ENCODE measurements around the gene SPECC1L.

DNA sequence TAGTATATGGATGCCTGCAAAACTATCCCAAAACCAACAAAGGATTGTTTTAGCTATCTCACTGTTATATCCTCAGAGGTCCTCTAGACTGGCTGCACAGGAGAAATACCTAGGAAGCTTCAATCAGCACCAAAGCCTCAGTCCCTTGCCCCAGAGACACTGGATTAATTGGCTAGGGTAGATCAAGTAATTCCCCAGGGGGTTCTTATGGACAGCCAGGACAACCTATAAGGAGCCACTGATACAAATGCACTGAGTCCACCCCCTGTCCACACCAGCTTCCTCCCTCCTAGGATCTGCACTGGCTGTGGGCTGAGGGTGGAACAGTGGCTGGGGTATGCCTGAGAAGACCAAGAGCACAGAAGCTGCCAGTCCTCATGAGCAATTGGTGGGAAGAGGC lies 173.0 kb downstream of the SPECC1L start:
- TF ChIP-seq, protein P1, sequence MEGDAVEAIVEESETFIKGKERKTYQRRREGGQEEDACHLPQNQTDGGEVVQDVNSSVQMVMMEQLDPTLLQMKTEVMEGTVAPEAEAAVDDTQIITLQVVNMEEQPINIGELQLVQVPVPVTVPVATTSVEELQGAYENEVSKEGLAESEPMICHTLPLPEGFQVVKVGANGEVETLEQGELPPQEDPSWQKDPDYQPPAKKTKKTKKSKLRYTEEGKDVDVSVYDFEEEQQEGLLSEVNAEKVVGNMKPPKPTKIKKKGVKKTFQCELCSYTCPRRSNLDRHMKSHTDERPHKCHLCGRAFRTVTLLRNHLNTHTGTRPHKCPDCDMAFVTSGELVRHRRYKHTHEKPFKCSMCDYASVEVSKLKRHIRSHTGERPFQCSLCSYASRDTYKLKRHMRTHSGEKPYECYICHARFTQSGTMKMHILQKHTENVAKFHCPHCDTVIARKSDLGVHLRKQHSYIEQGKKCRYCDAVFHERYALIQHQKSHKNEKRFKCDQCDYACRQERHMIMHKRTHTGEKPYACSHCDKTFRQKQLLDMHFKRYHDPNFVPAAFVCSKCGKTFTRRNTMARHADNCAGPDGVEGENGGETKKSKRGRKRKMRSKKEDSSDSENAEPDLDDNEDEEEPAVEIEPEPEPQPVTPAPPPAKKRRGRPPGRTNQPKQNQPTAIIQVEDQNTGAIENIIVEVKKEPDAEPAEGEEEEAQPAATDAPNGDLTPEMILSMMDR (IDR thresholded peaks at IDR 0.05; ENCODE audit: insufficient read depth, low read length, poor library complexity, severe bottlenecking) = no peak
- TF ChIP-seq EZH2phosphoT487 (conservative IDR thresholded peaks at IDR 0.05; ENCODE audit: low read length) = no peak

All from SU-DHL-6 (cell line).